HG03354 (cell line): ENCODE results near the gene NUTM1.
"Not testable (repeated sequence)": the region's sequence is repeated elsewhere in the genome, so short reads cannot be mapped to it uniquely, and the experiment has no call there.

Source experiments
- ATAC-seq: cut with Tn5 transposase; IDR thresholded peaks from one replicate; pipeline ENCODE4 v1.9.1; 2021; ENCODE audit warnings: mild to moderate bottlenecking; ENCODE audit not compliant: unreplicated experiment, poor library complexity, severe bottlenecking

Gene NUTM1

DNA sequence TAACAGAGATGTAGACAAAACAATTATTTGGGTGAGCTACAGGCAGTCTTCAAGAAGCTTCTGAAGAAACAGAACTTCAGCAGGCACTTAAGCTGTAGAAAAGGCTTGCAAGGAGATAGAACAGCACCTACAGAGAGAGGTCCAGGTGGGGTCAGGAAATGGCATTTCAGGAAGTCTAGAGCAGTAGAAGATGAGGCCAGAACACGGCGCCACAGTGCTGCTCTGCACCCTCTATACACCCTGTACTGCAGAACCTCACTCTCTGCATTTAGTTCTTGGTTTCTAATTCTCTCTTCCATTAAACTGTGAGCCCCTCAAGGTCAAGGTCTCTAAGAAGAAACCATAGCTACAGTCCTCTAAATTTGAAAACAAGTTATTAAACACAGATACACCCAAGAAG lies 49.9 kb downstream of the NUTM1 start:
- not testable (repeated sequence) for ATAC-seq

DNA sequence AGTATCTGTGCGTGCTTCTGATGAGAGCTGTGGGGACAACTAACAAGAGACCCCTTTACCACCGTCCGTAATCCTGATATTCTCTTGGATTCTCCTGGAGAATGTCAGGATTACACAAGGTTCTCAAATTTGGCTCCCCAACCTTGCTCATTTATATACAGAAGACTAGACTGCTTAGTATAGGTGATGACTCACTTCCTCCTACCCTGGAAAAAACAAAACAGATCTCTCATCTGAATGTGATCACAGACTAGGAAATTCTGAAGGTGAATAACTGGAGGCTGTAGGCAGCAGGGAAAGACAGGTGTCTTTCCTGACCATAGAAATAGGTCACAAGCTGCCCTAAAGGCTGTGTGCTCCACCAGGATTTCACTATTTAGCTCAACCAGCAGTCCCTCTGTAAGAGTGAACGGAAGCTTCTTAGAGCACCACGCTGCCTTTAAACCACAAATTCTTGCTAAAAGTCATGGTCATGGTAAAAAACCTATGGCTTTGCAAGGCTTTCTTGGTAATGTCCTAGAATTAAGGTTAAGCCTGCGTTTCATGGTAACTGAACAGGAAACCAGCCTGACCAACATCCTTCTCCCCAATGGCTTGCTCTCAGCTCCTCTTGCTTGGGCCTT lies 54.6 kb downstream of the NUTM1 start:
- ATAC-seq = not testable (repeated sequence)

DNA sequence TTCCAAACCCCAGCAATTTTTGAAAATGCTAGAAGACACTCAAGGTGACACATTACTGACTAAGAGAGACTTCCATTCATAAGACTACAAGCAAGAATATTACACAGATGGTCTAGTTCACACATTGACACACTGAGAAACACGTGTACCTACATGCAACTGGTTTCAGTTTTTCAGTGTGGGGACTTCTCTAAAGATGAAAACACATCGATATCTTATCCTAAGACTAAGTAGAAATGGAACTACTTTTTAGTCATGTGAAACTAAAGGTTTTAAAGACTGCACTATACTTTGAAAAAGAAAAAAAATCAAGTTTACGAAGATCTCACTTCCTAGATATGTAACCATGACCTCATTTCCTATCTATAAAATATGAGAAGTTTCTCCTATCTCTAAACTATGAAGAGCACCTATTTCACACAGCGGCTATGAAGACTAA lies 60.1 kb downstream of the NUTM1 start:
- peak; percentile 52 for ATAC-seq

DNA sequence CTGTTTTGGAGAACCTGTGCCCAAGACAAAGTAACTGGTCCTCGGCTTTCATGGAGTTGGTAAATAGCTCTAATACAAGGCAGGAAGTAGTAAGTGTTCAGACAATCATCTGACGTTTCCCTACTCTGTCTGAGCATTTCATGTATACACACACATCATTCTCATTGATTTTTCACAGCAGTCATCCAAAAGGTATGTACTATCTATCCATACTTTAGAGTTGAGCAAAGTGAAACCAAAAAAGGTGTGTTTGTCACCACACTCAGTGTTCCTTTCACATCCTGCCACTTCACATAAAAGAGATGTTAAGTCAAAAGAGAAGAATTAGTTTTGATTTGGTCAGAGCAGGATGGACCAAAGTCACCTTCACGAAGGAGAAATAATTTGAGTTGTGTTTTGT lies 60.8 kb downstream of the NUTM1 start:
- peak; percentile 59 for ATAC-seq
